NB4 (cell line): ENCODE measurements around the gene ANO10.

Source experiments
- CTCF ChIP-seq: IDR thresholded peaks from one replicate; pipeline ENCODE4 v1.5.1; 2012; ENCODE audit warnings: low read depth, low read length
- MAX ChIP-seq: IDR thresholded peaks from 2 replicates; pipeline ENCODE4 v1.6.1; 2011; ENCODE audit warnings: low read depth, low read length
- POLR2A ChIP-seq: IDR thresholded peaks from 2 replicates; pipeline ENCODE4 v1.6.1; 2011; ENCODE audit warnings: mild to moderate bottlenecking; ENCODE audit not compliant: insufficient read length; ENCODE audit errors: extremely low read depth

- TF ChIP-seq CTCF, result no peak
- TF ChIP-seq POLR2A, result no peak
- no peak for TF ChIP-seq MAX
Measured at GRCh38 chr3:43451670-43452254, 170.0 kb downstream of the ANO10 start.
